ENCODE data around the gene TMEM135.
A peak's percentile ranks its signal among the peaks of the same experiment; 100 is the strongest.
"Not testable (repeated sequence)": the region's sequence is repeated elsewhere in the genome, so short reads cannot be mapped to it uniquely, and the experiment has no call there.

TMEM135 gene

DNA sequence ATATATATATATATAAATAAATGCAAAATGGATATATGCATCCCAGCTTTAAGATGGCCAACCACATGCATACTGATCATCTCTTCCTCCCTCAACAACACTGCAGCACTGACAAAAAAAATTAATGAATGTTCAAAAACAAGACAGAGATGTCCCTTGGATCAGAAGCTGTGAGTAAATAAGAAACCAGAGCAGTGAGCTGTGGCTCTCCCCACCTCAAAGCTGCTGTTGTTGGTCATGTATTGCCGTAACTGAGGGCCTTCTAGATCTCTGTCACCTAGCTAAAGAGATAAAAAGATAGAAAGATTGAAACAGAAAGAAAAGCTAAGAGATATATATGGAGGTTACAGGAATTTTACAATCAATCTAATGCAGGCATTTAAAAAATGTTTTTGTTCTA, 15.5 kb upstream of the TMEM135 start:
- H3K9me3 ChIP-seq (replicated peaks; ENCODE audit: low read length): no peaks in the 10 kb centered on the region
- peaks cover 10% of the 10 kb centered on the region for H3K4me1 ChIP-seq (ENCODE audit: control insufficient read depth, insufficient read depth, low read length)
- no peaks in the 10 kb centered on the region for H3K36me3 ChIP-seq (ENCODE audit: insufficient read depth, low read length)
- no peak overlapping the region for H3K4me2 ChIP-seq (ENCODE audit: low read length)
- H3K27me3 ChIP-seq (ENCODE audit: control insufficient read depth, insufficient read depth, low read length): peaks cover 3% of the 10 kb centered on the region
- no peak overlapping the region for H3K9ac ChIP-seq (ENCODE audit: low read depth, low read length)
- H3K4me3 ChIP-seq (ENCODE audit: low read length): no peak overlapping the region

GRCh38 chr11:87022738-87023137, 15.0 kb upstream of the TMEM135 start:
- Histone ChIP-seq H3K9me3 (replicated peaks; ENCODE audit: low read length) (no peaks in the 10 kb centered on the region), H3K4me1 (ENCODE audit: control insufficient read depth, insufficient read depth, low read length) (peaks cover 10% of the 10 kb centered on the region)

GRCh38 chr11:87026415-87026814, 11.3 kb upstream of the TMEM135 start:
- H3K9ac ChIP-seq (ENCODE audit: low read depth, low read length); H3K36me3 ChIP-seq (ENCODE audit: insufficient read depth, low read length); H3K4me3 ChIP-seq (ENCODE audit: low read length); H3K9me3 ChIP-seq (replicated peaks; ENCODE audit: low read length); H3K4me2 ChIP-seq (ENCODE audit: low read length); H3K27me3 ChIP-seq (ENCODE audit: control insufficient read depth, insufficient read depth, low read length); H3K4me1 ChIP-seq (ENCODE audit: control insufficient read depth, insufficient read depth, low read length): not testable (repeated sequence)

More at GRCh38 chr11:87022738-87023137, 15.0 kb upstream of the TMEM135 start:
- no peaks in the 10 kb centered on the region for H3K36me3 ChIP-seq (ENCODE audit: insufficient read depth, low read length)
- no peak overlapping the region for H3K4me2 ChIP-seq (ENCODE audit: low read length)
- H3K27me3 ChIP-seq (ENCODE audit: control insufficient read depth, insufficient read depth, low read length): peaks cover 3% of the 10 kb centered on the region
- no peak overlapping the region for H3K4me3 ChIP-seq (ENCODE audit: low read length)
- H3K9ac ChIP-seq (ENCODE audit: low read depth, low read length): no peak overlapping the region

GRCh38 chr11:87030458-87031054, 7.2 kb upstream of the TMEM135 start:
- no peak overlapping the region for H3K4me3 ChIP-seq (ENCODE audit: low read length)
- peaks cover 5% of the 10 kb centered on the region for H3K27me3 ChIP-seq (ENCODE audit: control insufficient read depth, insufficient read depth, low read length)
- H3K36me3 ChIP-seq (ENCODE audit: insufficient read depth, low read length): no peaks in the 10 kb centered on the region
- H3K4me1 ChIP-seq (ENCODE audit: control insufficient read depth, insufficient read depth, low read length): no peaks in the 10 kb centered on the region
- H3K4me2 ChIP-seq (ENCODE audit: low read length): no peak overlapping the region
- no peak overlapping the region for H3K9ac ChIP-seq (ENCODE audit: low read depth, low read length)
- H3K9me3 ChIP-seq (replicated peaks; ENCODE audit: low read length): no peaks in the 10 kb centered on the region

DNA sequence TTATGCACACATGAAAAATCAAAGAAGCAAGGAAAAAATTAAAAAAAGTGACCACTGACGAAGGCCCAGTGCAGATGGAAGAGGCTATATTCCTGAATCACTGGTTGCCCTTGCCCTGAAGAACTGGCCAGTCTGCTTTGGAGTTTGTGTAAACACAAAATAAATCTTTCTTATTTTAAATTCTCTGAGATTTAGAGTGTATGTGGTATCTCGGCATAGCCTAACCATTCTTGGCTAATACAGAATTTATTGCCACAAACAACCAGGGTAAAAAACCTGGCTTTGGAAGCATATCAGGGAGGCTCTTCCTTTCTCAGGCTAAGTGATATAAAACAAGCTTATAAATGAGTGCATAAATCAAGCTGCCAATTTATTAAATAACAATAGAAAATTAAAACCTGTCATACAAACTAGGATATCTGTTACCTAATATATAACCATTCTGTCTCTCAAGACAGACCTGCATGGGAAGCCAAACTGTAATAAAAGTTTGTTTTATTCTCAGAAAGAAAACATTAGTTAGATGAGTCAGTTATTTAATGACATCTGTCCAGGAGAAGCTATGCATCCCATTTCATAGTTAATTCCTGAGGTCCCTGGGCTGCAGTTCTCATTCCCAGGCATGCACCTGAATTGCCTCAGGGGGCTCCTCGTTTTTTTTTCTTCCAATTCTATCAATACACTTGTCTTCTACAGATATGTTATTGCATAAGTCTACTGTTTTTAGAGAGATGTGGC, 6.1 kb upstream of the TMEM135 start:
- Histone ChIP-seq H3K9ac (ENCODE audit: low read depth, low read length) (no peak overlapping the region), H3K27me3 (ENCODE audit: control insufficient read depth, insufficient read depth, low read length) (peaks cover 5% of the 10 kb centered on the region), H3K9me3 (replicated peaks; ENCODE audit: low read length) (no peaks in the 10 kb centered on the region), H3K4me2 (ENCODE audit: low read length) (no peak overlapping the region), H3K4me1 (ENCODE audit: control insufficient read depth, insufficient read depth, low read length) (no peaks in the 10 kb centered on the region), H3K36me3 (ENCODE audit: insufficient read depth, low read length) (no peaks in the 10 kb centered on the region), H3K4me3 (ENCODE audit: low read length) (no peak overlapping the region)

GRCh38 chr11:87033561-87033960, 4.2 kb upstream of the TMEM135 start:
- no peak overlapping the region for H3K4me3 ChIP-seq (ENCODE audit: low read length)
- H3K4me1 ChIP-seq (ENCODE audit: control insufficient read depth, insufficient read depth, low read length): peaks cover 7% of the 10 kb centered on the region
- H3K9ac ChIP-seq (ENCODE audit: low read depth, low read length): no peak overlapping the region
- H3K27me3 ChIP-seq (ENCODE audit: control insufficient read depth, insufficient read depth, low read length): peaks cover 5% of the 10 kb centered on the region
- H3K4me2 ChIP-seq (ENCODE audit: low read length): no peak overlapping the region
- H3K36me3 ChIP-seq (ENCODE audit: insufficient read depth, low read length): no peaks in the 10 kb centered on the region
- no peaks in the 10 kb centered on the region for H3K9me3 ChIP-seq (replicated peaks; ENCODE audit: low read length)

- Histone ChIP-seq H3K9me3 (replicated peaks; ENCODE audit: low read length) (no peaks in the 10 kb centered on the region), H3K4me2 (ENCODE audit: low read length) (no peak overlapping the region), H3K4me3 (ENCODE audit: low read length) (no peak overlapping the region), H3K36me3 (ENCODE audit: insufficient read depth, low read length) (no peaks in the 10 kb centered on the region), H3K27me3 (ENCODE audit: control insufficient read depth, insufficient read depth, low read length) (peaks cover 5% of the 10 kb centered on the region), H3K4me1 (ENCODE audit: control insufficient read depth, insufficient read depth, low read length) (peaks cover 16% of the 10 kb centered on the region), H3K9ac (ENCODE audit: low read depth, low read length) (no peak overlapping the region)
Measured at GRCh38 chr11:87035976-87036583, 1.7 kb upstream of the TMEM135 start.

DNA sequence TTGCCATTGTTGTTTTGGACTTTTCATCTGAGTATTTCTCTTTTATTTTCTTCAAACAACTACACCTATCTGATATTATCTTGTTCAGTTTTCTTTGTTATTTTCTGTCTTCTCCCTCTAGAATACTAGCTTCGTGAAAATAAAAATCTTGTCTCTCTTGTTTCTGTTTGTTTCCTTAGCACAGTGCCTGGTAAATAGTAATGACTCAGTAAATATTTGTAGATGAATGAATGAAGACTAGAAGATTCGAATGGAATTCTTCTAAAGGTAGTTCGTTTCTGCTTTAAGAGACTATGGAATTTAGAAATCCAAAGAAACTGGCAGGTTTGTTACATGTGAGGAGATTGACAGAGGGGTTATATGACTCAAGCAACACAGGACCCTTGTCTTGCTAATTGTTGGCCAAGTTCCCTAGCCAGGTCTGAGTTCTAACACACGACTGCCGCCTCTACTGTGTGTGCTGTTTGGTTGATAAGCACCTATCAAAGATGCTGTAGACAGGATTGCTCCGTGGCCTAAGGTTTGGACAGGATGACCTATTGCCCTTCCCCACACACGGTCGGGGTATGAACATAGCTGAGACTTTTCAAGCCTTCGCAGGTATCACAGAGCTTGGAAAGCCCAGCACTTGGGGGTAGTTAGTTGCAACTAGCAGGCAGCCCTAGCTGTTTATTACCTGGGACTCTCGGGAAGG, 831 bp upstream of the TMEM135 start:
- peak overlapping the region; percentile 73 for H3K9ac ChIP-seq (ENCODE audit: low read depth, low read length)
- H3K4me1 ChIP-seq (ENCODE audit: control insufficient read depth, insufficient read depth, low read length): peaks cover 16% of the 10 kb centered on the region
- H3K9me3 ChIP-seq (replicated peaks; ENCODE audit: low read length): no peaks in the 10 kb centered on the region
- H3K4me3 ChIP-seq (ENCODE audit: low read length): peak overlapping the region; percentile 79
- H3K4me2 ChIP-seq (ENCODE audit: low read length): peak overlapping the region; percentile 90
- H3K36me3 ChIP-seq (ENCODE audit: insufficient read depth, low read length): no peaks in the 10 kb centered on the region
- peaks cover 5% of the 10 kb centered on the region for H3K27me3 ChIP-seq (ENCODE audit: control insufficient read depth, insufficient read depth, low read length)

- Histone ChIP-seq H3K9me3 (replicated peaks; ENCODE audit: low read length) (no peaks in the 10 kb centered on the region), H3K4me1 (ENCODE audit: control insufficient read depth, insufficient read depth, low read length) (peaks cover 16% of the 10 kb centered on the region), H3K4me3 (ENCODE audit: low read length) (peak overlapping the region; percentile 79), H3K9ac (ENCODE audit: low read depth, low read length) (peak overlapping the region; percentile 73), H3K4me2 (ENCODE audit: low read length) (peak overlapping the region; percentile 90), H3K27me3 (ENCODE audit: control insufficient read depth, insufficient read depth, low read length) (peaks cover 5% of the 10 kb centered on the region), H3K36me3 (ENCODE audit: insufficient read depth, low read length) (no peaks in the 10 kb centered on the region)
Measured at GRCh38 chr11:87038235-87038977, 672 bp downstream of the TMEM135 start.

DNA sequence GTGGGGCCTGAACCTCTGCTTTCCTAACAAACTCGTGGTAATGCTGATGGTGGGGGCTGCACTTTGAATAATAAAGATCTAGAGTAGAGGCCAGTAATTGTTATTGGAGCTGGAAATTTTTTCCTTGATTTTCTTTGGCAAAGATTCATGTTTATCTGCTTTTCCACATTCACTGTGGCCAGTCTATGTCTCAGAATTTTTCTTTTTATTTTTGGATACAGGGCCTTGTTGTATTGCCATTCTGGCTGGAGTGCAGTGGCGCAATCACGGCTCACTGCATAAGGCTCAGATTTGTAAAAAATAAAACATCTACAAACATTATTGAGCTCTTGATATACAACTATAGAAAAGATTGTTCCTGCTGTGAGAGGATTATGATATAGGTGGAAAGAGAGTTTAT, 1.6 kb downstream of the TMEM135 start:
- no peak overlapping the region for H3K9ac ChIP-seq (ENCODE audit: low read depth, low read length)
- H3K36me3 ChIP-seq (ENCODE audit: insufficient read depth, low read length): no peaks in the 10 kb centered on the region
- no peaks in the 10 kb centered on the region for H3K9me3 ChIP-seq (replicated peaks; ENCODE audit: low read length)
- H3K4me1 ChIP-seq (ENCODE audit: control insufficient read depth, insufficient read depth, low read length): peaks cover 16% of the 10 kb centered on the region
- peaks cover 2% of the 10 kb centered on the region for H3K27me3 ChIP-seq (ENCODE audit: control insufficient read depth, insufficient read depth, low read length)
- peak overlapping the region; percentile 90 for H3K4me2 ChIP-seq (ENCODE audit: low read length)
- peak overlapping the region; percentile 79 for H3K4me3 ChIP-seq (ENCODE audit: low read length)

GRCh38 chr11:87043894-87044293, 6.2 kb downstream of the TMEM135 start:
- H3K4me1 ChIP-seq (ENCODE audit: control insufficient read depth, insufficient read depth, low read length): peaks cover 9% of the 10 kb centered on the region
- H3K27me3 ChIP-seq (ENCODE audit: control insufficient read depth, insufficient read depth, low read length): no peaks in the 10 kb centered on the region
- no peaks in the 10 kb centered on the region for H3K36me3 ChIP-seq (ENCODE audit: insufficient read depth, low read length)
- no peak overlapping the region for H3K4me3 ChIP-seq (ENCODE audit: low read length)
- H3K9me3 ChIP-seq (replicated peaks; ENCODE audit: low read length): no peaks in the 10 kb centered on the region
- no peak overlapping the region for H3K4me2 ChIP-seq (ENCODE audit: low read length)
- H3K9ac ChIP-seq (ENCODE audit: low read depth, low read length): no peak overlapping the region
